ENCODE measurements around the gene RBM44. TPM values are rescaled to one million over a fixed set of nuclear protein-coding genes. Genes with fewer than 3 reads are reported as not detected.

Gene RBM44
- total and polyA plus RNA-seq, 2 donors, result 0.82 to 0.85 TPM

DNA sequence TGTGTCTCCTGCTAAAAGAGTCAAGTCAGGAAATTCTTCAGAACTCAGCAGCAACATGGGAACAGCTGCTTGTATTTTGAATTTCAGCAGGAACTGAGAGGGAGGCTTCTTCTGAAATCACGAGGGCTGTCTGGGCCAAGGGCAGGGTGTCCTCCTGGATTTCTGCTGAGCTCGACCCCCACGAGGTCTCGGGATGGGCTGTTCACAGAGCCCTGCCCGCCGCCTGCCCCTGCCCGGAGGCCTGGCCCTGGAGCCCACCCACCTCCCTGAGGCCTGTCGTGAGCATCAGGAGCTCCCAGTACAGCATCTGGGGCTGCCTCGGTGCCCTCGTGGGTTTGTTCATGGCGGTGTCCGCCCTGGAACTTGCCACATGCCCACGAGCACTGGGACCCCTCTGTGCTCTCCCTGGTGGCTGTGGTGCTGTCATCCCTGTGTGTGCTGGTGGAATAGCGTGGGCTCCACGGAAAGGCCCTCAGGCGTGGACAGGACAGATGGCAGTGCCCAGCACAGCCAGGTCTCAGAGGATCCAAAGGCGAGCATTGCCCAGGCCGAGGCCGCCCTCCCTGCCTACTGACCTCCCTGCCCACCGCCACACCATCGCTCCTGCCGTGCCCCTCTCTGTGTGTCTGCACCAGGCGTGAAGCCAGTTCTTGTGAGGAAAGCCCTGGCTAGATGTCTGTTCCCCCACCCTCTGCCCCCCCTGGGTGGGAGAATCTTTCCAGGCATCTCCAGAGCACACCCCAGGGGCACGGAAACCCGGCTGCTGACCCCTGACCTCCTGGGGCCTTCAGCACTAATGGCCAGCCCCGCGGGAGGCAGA is 86.7 kb downstream of the RBM44 start:
- DNase-seq (ENCODE audit: low read depth in 6 of 9, low spot score in 9 of 9), result no peak
- Histone ChIP-seq H3K27ac (ENCODE audit: low read depth in 1 of 2, low read length in 1 of 2) (no peak overlapping the region), H3K27me3 (ENCODE audit: control insufficient read depth in 2 of 2, insufficient read depth in 1 of 2, low read length in 1 of 2) (no peaks in the 10 kb centered on the region), H3K9me3 (ENCODE audit: control insufficient read depth in 2 of 2, insufficient read depth in 1 of 2, low read length in 1 of 2) (peaks cover 0 to 1% of the 10 kb centered on the region in 2 donors), H3K4me3 (ENCODE audit: low read length in 2 of 2) (no peak overlapping the region), H3K4me1 (ENCODE audit: control insufficient read depth in 2 of 2, insufficient read depth in 2 of 2, low read length in 2 of 2) (no peaks in the 10 kb centered on the region), H3K36me3 (ENCODE audit: control insufficient read depth in 2 of 2, insufficient read depth in 2 of 2, low read length in 1 of 2) (no peaks in the 10 kb centered on the region)
- 97% methylated on average over 27 of the region's 27 CpGs for WGBS

DNA sequence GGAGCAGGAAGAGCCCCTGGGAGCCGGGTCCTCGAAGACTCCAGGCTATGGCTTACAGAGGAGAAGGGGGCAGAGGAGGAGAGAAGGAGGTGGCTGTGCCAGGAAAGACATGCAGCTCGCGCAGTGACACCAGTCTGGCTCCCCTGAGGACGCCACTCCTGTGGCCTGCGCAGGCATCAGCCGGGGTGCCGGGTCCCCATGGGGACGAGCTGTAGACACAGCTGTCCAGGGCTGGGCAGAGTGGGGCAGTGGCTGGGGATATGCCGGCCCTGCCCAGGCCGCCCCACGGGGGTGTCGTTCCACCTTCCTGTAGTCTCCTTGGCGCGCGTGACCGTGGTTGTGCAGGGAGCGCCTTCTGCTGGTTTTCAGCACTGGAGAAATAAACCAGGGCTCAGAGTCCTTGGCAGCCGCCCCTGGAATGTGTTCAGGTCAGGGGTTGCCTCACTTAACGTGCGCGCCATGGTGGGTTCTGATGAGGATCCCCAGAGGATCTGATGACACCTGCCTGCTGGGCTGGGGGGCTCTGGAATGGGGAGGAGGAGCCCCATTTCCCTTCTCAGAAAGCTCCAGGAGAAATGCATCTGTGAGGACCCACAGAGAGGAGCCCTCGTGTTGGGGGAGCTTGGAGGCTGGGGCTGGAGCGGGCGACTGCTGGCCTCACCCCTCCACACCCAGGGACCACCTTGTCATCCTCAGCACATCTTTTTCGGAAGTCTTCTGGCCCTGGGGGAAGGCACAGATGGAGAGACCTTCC is 87.5 kb downstream of the RBM44 start:
- WGBS, result 95% methylated on average over 26 of the region's 26 CpGs
- no peak for DNase-seq (ENCODE audit: low read depth in 6 of 9, low spot score in 9 of 9)
- Histone ChIP-seq H3K27me3 (ENCODE audit: control insufficient read depth in 2 of 2, insufficient read depth in 1 of 2, low read length in 1 of 2) (no peaks in the 10 kb centered on the region), H3K9me3 (ENCODE audit: control insufficient read depth in 2 of 2, insufficient read depth in 1 of 2, low read length in 1 of 2) (peaks cover 0 to under 1% of the 10 kb centered on the region in 2 donors), H3K4me3 (ENCODE audit: low read length in 2 of 2) (no peak overlapping the region), H3K36me3 (ENCODE audit: control insufficient read depth in 2 of 2, insufficient read depth in 2 of 2, low read length in 1 of 2) (no peaks in the 10 kb centered on the region), H3K4me1 (ENCODE audit: control insufficient read depth in 2 of 2, insufficient read depth in 2 of 2, low read length in 2 of 2) (no peaks in the 10 kb centered on the region), H3K27ac (ENCODE audit: low read depth in 1 of 2, low read length in 1 of 2) (no peak overlapping the region)

DNA sequence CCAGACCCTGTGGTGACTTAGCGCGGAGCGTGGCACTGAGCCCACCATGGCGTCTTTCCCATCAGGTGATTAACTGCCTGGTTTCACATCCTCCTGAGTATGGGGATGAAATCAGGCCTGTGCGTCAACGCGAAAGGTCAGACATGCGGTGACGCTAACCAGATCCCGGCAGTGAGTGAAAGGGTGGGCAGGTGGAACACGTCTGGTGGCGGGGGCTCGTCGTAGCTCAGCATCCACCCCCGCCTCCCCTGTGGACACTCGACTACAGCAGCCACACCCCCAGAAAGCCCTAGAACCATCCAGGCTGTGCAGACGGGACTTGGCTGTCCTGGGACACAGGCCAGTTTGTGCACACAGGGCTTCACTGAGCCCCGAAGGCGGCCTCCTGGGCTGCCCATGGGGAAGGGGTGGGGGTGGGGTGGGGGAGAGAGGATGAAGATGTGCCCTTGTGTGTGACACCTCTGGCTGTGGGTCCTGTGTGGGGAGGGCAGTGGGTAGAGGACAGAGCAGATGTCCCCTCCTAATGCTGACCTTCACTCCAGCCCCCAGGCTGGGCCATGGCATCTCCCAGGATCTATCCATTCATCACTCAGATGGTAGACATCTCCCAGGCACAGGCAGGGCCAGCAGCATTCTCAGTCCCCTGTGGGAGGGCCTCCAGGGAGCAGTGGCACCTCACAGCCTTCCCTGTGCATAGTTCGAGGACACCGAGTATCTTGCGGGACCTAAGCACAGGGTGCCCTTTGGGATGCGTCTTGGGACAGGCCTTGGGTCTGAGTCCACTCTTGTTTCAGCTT is 88.3 kb downstream of the RBM44 start:
- H3K27me3 ChIP-seq (ENCODE audit: control insufficient read depth in 2 of 2, insufficient read depth in 1 of 2, low read length in 1 of 2), result no peaks in the 10 kb centered on the region
- DNase-seq (ENCODE audit: low read depth in 6 of 9, low spot score in 9 of 9), result no peak
- H3K4me3 ChIP-seq (ENCODE audit: low read length in 2 of 2), result no peak overlapping the region
- H3K27ac ChIP-seq (ENCODE audit: low read depth in 1 of 2, low read length in 1 of 2), result no peak overlapping the region
- no peaks in the 10 kb centered on the region for H3K9me3 ChIP-seq (ENCODE audit: control insufficient read depth in 2 of 2, insufficient read depth in 1 of 2, low read length in 1 of 2)
- H3K36me3 ChIP-seq (ENCODE audit: control insufficient read depth in 2 of 2, insufficient read depth in 2 of 2, low read length in 1 of 2), result no peaks in the 10 kb centered on the region
- WGBS, result 96% methylated on average over 23 of the region's 23 CpGs
- H3K4me1 ChIP-seq (ENCODE audit: control insufficient read depth in 2 of 2, insufficient read depth in 2 of 2, low read length in 2 of 2), result no peaks in the 10 kb centered on the region

DNA sequence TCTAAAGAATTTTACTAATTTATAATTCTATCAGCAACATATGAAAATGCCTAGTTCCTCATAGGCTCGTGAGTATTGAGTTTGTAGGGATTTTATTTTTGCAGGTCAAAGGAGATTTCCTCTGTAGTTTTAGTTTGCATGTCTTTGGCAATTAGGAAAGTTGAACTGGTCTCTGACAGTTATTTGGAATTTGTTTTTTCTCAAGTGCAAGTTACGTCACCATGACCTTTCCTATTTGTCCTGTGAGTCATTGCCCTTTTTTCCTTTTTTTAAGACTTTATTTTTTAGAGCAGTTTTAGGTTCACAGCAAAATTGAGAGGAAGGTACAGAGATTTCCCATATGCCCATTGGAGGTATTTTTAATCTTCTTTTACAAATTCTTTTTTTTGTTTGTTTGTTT is 89.8 kb downstream of the RBM44 start:
- 94% methylated on average over 2 of the region's 2 CpGs for WGBS
- no peaks in the 10 kb centered on the region for H3K9me3 ChIP-seq (ENCODE audit: control insufficient read depth in 2 of 2, insufficient read depth in 1 of 2, low read length in 1 of 2)
- H3K4me3 ChIP-seq (ENCODE audit: low read length in 2 of 2), result no peak overlapping the region
- no peak overlapping the region for H3K27ac ChIP-seq (ENCODE audit: low read depth in 1 of 2, low read length in 1 of 2)
- DNase-seq (ENCODE audit: low read depth in 6 of 9, low spot score in 9 of 9), result no peak
- H3K27me3 ChIP-seq (ENCODE audit: control insufficient read depth in 2 of 2, insufficient read depth in 1 of 2, low read length in 1 of 2), result no peaks in the 10 kb centered on the region
- H3K36me3 ChIP-seq (ENCODE audit: control insufficient read depth in 2 of 2, insufficient read depth in 2 of 2, low read length in 1 of 2), result no peaks in the 10 kb centered on the region
- no peaks in the 10 kb centered on the region for H3K4me1 ChIP-seq (ENCODE audit: control insufficient read depth in 2 of 2, insufficient read depth in 2 of 2, low read length in 2 of 2)

DNA sequence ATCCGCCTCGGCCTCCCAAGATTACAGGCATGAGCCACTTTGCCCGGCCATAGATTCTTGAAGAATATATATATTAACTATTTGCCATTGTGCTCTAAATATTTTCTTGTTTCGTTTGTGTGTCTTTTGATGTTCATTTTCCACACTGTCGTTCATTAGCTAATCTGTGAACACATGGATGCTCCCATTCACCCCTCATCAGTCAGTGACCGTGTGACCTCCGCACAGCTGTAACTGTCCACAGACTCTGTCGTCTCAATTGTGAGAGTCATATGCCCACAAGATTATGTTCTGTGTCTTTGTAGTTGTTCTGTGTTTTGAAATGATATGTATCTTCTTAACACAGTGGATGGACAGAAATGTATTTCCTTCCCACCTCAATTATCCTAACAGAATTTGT is 90.4 kb downstream of the RBM44 start:
- Histone ChIP-seq H3K9me3 (ENCODE audit: control insufficient read depth in 2 of 2, insufficient read depth in 1 of 2, low read length in 1 of 2) (no peaks in the 10 kb centered on the region), H3K4me3 (ENCODE audit: low read length in 2 of 2) (no peak overlapping the region), H3K4me1 (ENCODE audit: control insufficient read depth in 2 of 2, insufficient read depth in 2 of 2, low read length in 2 of 2) (no peaks in the 10 kb centered on the region), H3K27ac (ENCODE audit: low read depth in 1 of 2, low read length in 1 of 2) (no peak overlapping the region), H3K27me3 (ENCODE audit: control insufficient read depth in 2 of 2, insufficient read depth in 1 of 2, low read length in 1 of 2) (no peaks in the 10 kb centered on the region), H3K36me3 (ENCODE audit: control insufficient read depth in 2 of 2, insufficient read depth in 2 of 2, low read length in 1 of 2) (no peaks in the 10 kb centered on the region)
- 96% methylated on average over 8 of the region's 8 CpGs for WGBS
- no peak for DNase-seq (ENCODE audit: low read depth in 6 of 9, low spot score in 9 of 9)

DNA sequence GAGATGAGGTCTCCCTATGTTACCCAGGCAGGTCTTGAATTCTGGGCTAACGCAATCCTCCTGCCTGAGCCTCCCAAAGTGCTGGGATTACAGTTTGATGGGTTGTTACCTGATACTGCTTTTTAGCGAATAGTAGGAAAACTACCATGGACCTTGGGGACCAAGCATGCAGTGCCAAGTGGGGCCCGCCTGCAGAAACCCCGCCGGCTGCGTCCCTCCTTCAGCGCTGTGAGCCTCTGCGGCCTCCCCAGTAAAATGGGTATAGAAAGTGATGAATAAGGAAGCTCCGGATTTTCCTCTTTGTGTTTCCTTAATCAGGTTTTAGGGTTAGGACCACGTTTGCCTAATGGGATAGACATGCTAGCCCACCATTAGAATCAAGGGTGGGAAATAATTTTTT is 91.2 kb downstream of the RBM44 start:
- no peaks in the 10 kb centered on the region for H3K4me1 ChIP-seq (ENCODE audit: control insufficient read depth in 2 of 2, insufficient read depth in 2 of 2, low read length in 2 of 2)
- DNase-seq (ENCODE audit: low read depth in 6 of 9, low spot score in 9 of 9), result no peak
- 98% methylated on average over 10 of the region's 10 CpGs for WGBS

More for the DNA sequence above, 91.2 kb downstream of the RBM44 start:
- Histone ChIP-seq H3K4me3 (ENCODE audit: low read length in 2 of 2) (no peak overlapping the region), H3K9me3 (ENCODE audit: control insufficient read depth in 2 of 2, insufficient read depth in 1 of 2, low read length in 1 of 2) (no peaks in the 10 kb centered on the region), H3K36me3 (ENCODE audit: control insufficient read depth in 2 of 2, insufficient read depth in 2 of 2, low read length in 1 of 2) (no peaks in the 10 kb centered on the region), H3K27ac (ENCODE audit: low read depth in 1 of 2, low read length in 1 of 2) (no peak overlapping the region), H3K27me3 (ENCODE audit: control insufficient read depth in 2 of 2, insufficient read depth in 1 of 2, low read length in 1 of 2) (no peaks in the 10 kb centered on the region)

Other genes with a start within 250 kb of the RBM44 start
- not detected for gene PRLH, start 232.2 kb upstream of the RBM44 start, total RNA-seq
- gene PRLH, start 232.2 kb upstream of the RBM44 start, polyA plus RNA-seq, result not detected
- 0.33 TPM for gene RAB17, start 208.0 kb upstream of the RBM44 start, total RNA-seq
- 6.8 TPM for gene RAB17, start 208.0 kb upstream of the RBM44 start, polyA plus RNA-seq
- gene LRRFIP1, start 171.2 kb upstream of the RBM44 start, total RNA-seq, result 31.0 TPM
- 62.6 TPM for gene LRRFIP1, start 171.2 kb upstream of the RBM44 start, polyA plus RNA-seq
- gene RAMP1, start 60.8 kb downstream of the RBM44 start, total RNA-seq, result 6.3 TPM
- 32.7 TPM for gene RAMP1, start 60.8 kb downstream of the RBM44 start, polyA plus RNA-seq
- gene UBE2F, start 168.2 kb downstream of the RBM44 start, total RNA-seq, result 50.7 TPM
- gene UBE2F, start 168.2 kb downstream of the RBM44 start, polyA plus RNA-seq, result 77.8 TPM